Liver (tissue), 9 donors: ENCODE measurements around the gene PPP1R13B. TPM values are rescaled to one million over a fixed set of nuclear protein-coding genes. Genes with fewer than 3 reads are reported as not detected.

Experiments
- DNase-seq: peaks from one replicate; pipeline ENCODE4 v3.0.0-alpha.2; 2017; ENCODE audit warnings: low spot score
- H3K27ac ChIP-seq, 2 donors: one replicate each; pipeline ENCODE4 v1.7.0; 2013; ENCODE audit warnings: inconsistent platforms in 2 of 2, low read length in 2 of 2, control low read depth in 1 of 2, low read depth in 1 of 2, mild to moderate bottlenecking in 1 of 2
- H3K27me3 ChIP-seq, 4 donors: one replicate each; pipeline versions ENCODE4 v1.6.1 to v1.7.0; 2013; ENCODE audit warnings: low read length in 3 of 4, inconsistent platforms in 1 of 4, mild to moderate bottlenecking in 1 of 4, moderate library complexity in 1 of 4; ENCODE audit not compliant: control insufficient read depth in 4 of 4, insufficient read depth in 4 of 4
- H3K36me3 ChIP-seq, 4 donors: one replicate each; pipeline versions ENCODE4 v1.6.1 to v1.7.0; 2013; ENCODE audit warnings: low read length in 3 of 4, mild to moderate bottlenecking in 3 of 4, low read depth in 1 of 4, moderate library complexity in 1 of 4; ENCODE audit not compliant: control insufficient read depth in 4 of 4, insufficient read depth in 3 of 4
- H3K4me1 ChIP-seq, 4 donors: one replicate each; pipeline versions ENCODE4 v1.6.1 to v1.7.0; 2013; ENCODE audit warnings: low read length in 3 of 4, mild to moderate bottlenecking in 3 of 4, moderate library complexity in 1 of 4; ENCODE audit not compliant: control insufficient read depth in 4 of 4, insufficient read depth in 4 of 4
- H3K4me3 ChIP-seq, 3 donors: one replicate each; pipeline versions ENCODE4 v1.6.1 to v1.7.0; 2013; ENCODE audit warnings: low read length in 3 of 3, control low read depth in 1 of 3, low read depth in 1 of 3, mild to moderate bottlenecking in 1 of 3
- H3K9ac ChIP-seq, 2 donors: one replicate each; pipeline ENCODE4 v1.7.0; 2013; ENCODE audit warnings: low read length in 2 of 2, mild to moderate bottlenecking in 2 of 2, moderate library complexity in 2 of 2, control low read depth in 1 of 2, low read depth in 1 of 2
- H3K9me3 ChIP-seq, 4 donors: one replicate each; pipeline versions ENCODE4 v1.6.1 to v1.7.0; 2013; ENCODE audit warnings: low read length in 3 of 4; ENCODE audit not compliant: control insufficient read depth in 4 of 4
- CTCF ChIP-seq: fragments of 150-350 bp; IDR thresholded peaks from 2 replicates; pipeline ENCODE4 v1.5.1; 2017; ENCODE audit warnings: improper control_type of control experiment, low read depth, low read length; ENCODE audit not compliant: missing input control
- EGR1 ChIP-seq, 2 donors: IDR thresholded peaks; 2 replicates each; pipeline ENCODE4 v1.6.1; 2016 to 2018; ENCODE audit warnings: antibody characterized with exemption in 2 of 2, low read depth in 2 of 2
- FOXA2 ChIP-seq: IDR thresholded peaks from 2 replicates; pipeline ENCODE4 v1.6.1; 2016; ENCODE audit warnings: antibody characterized with exemption
- HNF4A ChIP-seq, 2 donors: conservative IDR thresholded peaks; 2 replicates each; pipeline ENCODE4 v1.6.1; 2016; ENCODE audit warnings: antibody characterized with exemption in 2 of 2, mild to moderate bottlenecking in 2 of 2
- MAX ChIP-seq: IDR thresholded peaks from 2 replicates; pipeline ENCODE4 v1.6.1; 2016; ENCODE audit warnings: antibody characterized with exemption
- NR2F2 ChIP-seq: IDR thresholded peaks from 2 replicates; pipeline ENCODE4 v1.6.1; 2016; ENCODE audit warnings: antibody characterized with exemption
- RAD21 ChIP-seq, 2 donors: IDR thresholded peaks; 2 replicates each; pipeline ENCODE4 v1.6.1; 2016; ENCODE audit warnings: antibody characterized with exemption in 2 of 2, mild to moderate bottlenecking in 2 of 2
- REST ChIP-seq: IDR thresholded peaks from 2 replicates; pipeline ENCODE4 v1.6.1; 2016; ENCODE audit warnings: antibody characterized with exemption, mild to moderate bottlenecking
- RXRA ChIP-seq, 2 donors: IDR thresholded peaks; 2 replicates each; pipeline ENCODE4 v1.6.1; 2017 to 2018; ENCODE audit warnings: antibody characterized with exemption in 2 of 2, mild to moderate bottlenecking in 1 of 2
- SP1 ChIP-seq: IDR thresholded peaks from 2 replicates; pipeline ENCODE4 v1.6.1; 2018; ENCODE audit warnings: antibody characterized with exemption, mild to moderate bottlenecking
- YY1 ChIP-seq: IDR thresholded peaks from 2 replicates; pipeline ENCODE4 v1.6.1; 2016; ENCODE audit warnings: antibody characterized with exemption, mild to moderate bottlenecking
- ZBTB33 ChIP-seq: IDR thresholded peaks from 2 replicates; pipeline ENCODE4 v1.6.1; 2016; ENCODE audit warnings: antibody characterized with exemption
- WGBS: extraction: QIAGEN DNeasy Blood & Tissue Kit; methylation state at CpG from one replicate; pipeline ENCODE4 v1.1.7; 2013; 5-methylcytosine and 5-hydroxymethylcytosine counted together
- polyA plus RNA-seq, 2 donors: library from polyadenylated mRNA; stranded (reverse) in 1 of 2; unstranded in 1 of 2; fragments of 200-250 nt in 1 of 2; fragments of >200 nt in 1 of 2; fragmentation: Nextera tagmentation in 1 of 2; extraction: Ambion mirVana in 1 of 2; gene quantifications; one replicate each; pipeline versions ENCODE4 v1.2.1 to v1.2.3, GENCODE V29; 2013 to 2015
- total RNA-seq, 2 donors: library from RNA; depleted of rRNA; stranded (reverse); fragments of >200 nt; gene quantifications; one replicate each; pipeline ENCODE4 v1.2.3, GENCODE V29; 2014
- donor health status: healthy.
- donor health status: healthy.
- donor health status: healthy.
- donor health status: healthy.
- donor health status: healthy.

Gene PPP1R13B
- total and polyA plus RNA-seq, 4 donors, result 3.2 to 15.1 (median 5.1) TPM

GRCh38 chr14:103715052-103716000, 132.0 kb downstream of the PPP1R13B start, which contains the start of the genes XRCC3 and ZFYVE21:
Gene XRCC3 (minus strand): TSS chr14:103715451. CDS start chr14:103711087, 4,364 bp downstream.
Gene ZFYVE21 (plus strand): TSS chr14:103715810. CDS start chr14:103715842, 32 bp downstream.
- WGBS, result 1% methylated on average over 121 of the region's 121 CpGs
- TF ChIP-seq FOXA2 (no peak), RAD21 (IDR thresholded peaks at IDR 0.05) (peak in 1 of 2 donors; percentile 19), MAX (no peak), HNF4A (conservative IDR thresholded peaks at IDR 0.05) (peak in 1 of 2 donors; percentile 19), RXRA (IDR thresholded peaks at IDR 0.05) (peak; percentile 8 to 36), SP1 (peak; percentile 98), NR2F2 (peak; percentile 20)
- H3K9ac ChIP-seq, result peak within 1 kb of the TSS in 1 of 2 donors; percentile 66
- H3K36me3 ChIP-seq, result peaks cover 0 to 2% (median 0%) of the 10 kb centered on the region in 4 donors
- no peaks in the 10 kb centered on the region for H3K9me3 ChIP-seq
- DNase-seq, result peak; percentile 99
- peak within 1 kb of the TSS; percentile 65 to 93 (median 78) for H3K4me3 ChIP-seq
- H3K27me3 ChIP-seq, result no peaks in the 10 kb centered on the region
- H3K4me1 ChIP-seq, result peaks cover 0 to 22% (median 8%) of the 10 kb centered on the region in 4 donors
- peak within 1 kb of the TSS in 1 of 2 donors; percentile 45 for H3K27ac ChIP-seq

- Histone ChIP-seq H3K27ac (no peak overlapping the region), H3K4me1 (peaks cover 0 to 22% (median 8%) of the 10 kb centered on the region in 4 donors), H3K27me3 (no peaks in the 10 kb centered on the region), H3K9ac (no peak overlapping the region), H3K36me3 (no peaks in the 10 kb centered on the region), H3K9me3 (no peaks in the 10 kb centered on the region), H3K4me3 (no peak overlapping the region)
- 77% methylated on average over 16 of the region's 16 CpGs for WGBS
- TF ChIP-seq YY1 (no peak), REST (no peak), CTCF (no peak), ZBTB33 (no peak), EGR1 (IDR thresholded peaks at IDR 0.05; ENCODE audit: low read depth in 2 of 2) (no peak)
- no peak for DNase-seq
Measured at GRCh38 chr14:103714063-103714724, 133.2 kb downstream of the PPP1R13B start.
